ENCODE measurements around the gene ADD1.
"Not testable (repeated sequence)": the region's sequence is repeated elsewhere in the genome, so short reads cannot be mapped to it uniquely, and the experiment has no call there.

Gene ADD1

DNA sequence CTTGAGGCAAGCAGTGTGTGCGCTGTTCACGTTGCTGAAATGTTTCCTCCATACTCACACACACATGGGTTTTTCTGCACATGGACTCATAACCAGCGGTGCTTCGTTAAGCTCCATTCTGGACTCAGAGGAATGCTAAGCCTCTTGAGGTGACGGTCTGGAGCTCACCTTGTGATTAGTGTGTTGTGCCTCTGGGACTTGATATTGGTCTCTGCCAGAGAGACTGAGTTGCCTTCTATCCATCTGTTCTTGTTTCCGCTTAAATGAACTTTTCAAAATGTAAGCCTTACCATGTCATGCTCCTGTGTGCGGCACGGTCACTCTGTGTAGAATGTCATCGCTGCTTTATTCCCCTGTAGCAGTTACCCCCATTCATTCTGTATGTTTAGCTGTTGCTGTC, 42.5 kb downstream of the ADD1 start:
- DNase-seq (ENCODE audit: low spot score) = no peak

DNA sequence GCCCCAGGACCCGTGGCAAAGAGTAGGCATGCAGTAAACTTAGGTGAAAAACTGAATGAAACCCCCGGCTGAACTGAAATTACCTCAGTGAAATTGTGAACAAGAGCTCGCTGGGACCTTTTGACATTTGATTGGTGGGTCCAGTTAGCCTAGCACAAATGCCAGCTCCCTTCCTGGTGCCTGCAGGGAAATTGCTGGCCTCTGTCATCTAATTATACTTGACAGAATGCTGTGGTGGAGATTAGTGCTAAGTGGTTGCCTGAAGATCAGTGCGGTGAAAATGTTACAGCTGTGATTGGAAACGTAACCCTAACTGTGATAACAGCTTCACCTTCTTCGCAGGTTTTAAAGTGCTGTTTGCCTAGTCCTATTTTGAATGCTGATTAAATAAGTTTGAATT, 43.0 kb downstream of the ADD1 start:
- DNase-seq (ENCODE audit: low spot score) = no peak

DNA sequence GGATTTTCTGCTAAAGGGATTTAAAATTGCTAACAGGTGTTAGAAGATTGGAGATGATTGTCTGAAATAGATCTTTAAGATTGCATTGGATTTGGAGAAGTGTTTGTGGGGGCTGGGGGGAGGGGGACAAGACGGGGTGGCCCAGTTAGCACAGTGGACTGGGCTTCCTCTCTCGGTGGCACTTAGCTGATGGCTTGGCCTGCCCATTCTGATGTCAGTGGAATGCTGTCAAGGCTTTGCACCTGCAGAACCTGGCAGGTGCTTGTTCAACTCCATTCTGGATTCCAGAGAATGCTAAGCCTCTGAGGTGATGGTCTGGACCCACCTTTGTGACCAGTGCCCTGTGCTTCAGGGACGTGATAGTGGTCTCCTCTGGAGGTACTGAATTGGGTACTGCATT, 43.7 kb downstream of the ADD1 start:
- no peak for DNase-seq (ENCODE audit: low spot score)

DNA sequence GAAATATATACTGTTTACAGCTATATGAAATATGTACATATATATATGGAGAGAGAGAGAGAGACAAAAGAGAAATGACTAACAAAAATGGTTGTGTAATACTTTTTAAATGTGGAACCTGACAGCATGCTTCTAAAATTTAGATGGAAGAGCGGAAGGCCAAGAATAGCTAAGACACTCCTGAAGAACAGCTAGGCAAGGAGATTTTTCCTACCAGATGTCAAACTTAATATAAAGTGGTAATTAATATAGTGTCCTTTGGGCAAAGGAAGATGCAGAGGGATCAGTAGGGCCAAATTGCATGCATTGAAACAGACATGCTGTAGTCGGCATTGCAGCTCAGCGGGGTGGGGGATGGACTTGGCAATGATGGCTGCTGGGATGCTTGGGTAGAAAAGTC, 45.2 kb downstream of the ADD1 start:
- DNase-seq (ENCODE audit: low spot score) = no peak

DNA sequence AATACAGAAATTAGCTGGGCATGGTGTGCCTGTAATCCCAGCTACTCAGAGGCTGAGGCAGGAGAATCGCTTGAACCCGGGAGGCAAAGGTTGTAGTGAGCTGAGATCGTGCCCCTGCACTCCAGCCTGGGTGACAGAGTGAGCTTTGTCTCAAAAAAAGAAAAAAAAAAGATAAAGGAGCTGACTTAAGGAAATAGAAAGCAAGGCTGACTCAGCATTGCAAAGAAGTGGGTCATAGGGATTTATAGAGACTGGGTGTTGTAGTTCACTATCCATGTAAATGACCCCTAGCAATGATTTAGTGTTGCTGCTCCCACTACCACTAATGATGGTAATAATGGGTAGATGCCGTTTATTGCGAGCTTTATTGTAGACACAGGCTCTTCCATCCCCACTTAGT, 47.6 kb downstream of the ADD1 start:
- DNase-seq (ENCODE audit: low spot score) = no peak

DNA sequence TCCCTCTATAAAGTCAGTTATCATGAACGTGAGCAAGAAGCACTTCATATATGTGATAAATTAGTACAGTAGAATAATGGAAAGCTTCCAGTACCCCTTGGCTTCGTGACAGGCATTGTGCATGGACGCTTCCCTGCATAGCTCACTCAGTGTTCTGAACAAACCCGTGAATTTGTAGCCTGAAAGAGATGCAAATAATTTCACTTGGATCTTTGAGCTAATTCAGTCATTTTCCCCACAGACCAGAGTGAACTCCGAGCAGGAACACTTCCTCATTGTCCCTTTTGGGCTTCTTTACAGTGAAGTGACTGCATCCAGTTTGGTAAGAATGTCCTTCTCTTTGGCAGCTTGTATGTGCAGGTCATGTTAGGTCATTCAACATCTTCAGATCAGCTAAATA, 50.1 kb downstream of the ADD1 start:
- DNase-seq (ENCODE audit: low spot score) = no peak

DNA sequence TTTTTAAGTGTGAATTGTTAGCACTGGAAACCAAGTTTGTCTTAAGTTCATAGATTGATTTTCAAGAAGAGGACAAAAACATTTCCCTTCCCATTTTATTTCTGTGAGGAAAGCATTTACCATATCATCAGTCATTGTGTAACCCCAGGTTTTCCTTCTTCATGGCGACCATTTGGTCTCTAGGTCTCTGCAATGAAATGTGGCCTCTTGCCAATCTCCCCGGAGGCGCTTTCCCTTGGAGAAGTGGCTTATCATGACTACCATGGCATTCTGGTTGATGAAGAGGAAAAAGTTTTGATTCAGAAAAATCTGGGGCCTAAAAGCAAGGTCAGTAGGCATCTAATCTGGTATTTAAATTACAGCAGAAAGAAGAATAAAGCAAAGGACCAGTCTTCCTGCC, 54.4 kb downstream of the ADD1 start:
- no peak for DNase-seq (ENCODE audit: low spot score)

DNA sequence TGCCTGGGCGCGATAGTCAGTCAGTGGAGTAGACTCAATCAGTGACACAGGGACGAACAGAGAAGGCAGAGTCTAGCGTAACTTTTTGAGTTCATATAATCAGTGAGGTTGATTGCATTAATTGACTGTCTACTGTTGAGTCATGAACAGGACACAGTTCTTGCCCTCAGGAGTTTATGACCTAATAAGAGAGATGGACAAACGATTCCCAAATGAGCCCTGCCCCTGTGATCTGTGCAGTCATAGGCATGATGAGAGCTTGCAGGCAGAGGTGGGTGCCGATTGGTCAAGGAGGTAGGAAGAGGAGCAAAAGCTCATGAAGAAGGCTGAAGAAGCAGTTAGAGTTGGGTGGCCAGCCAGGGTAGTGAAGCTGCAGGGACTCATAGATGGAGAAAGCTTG, 57.1 kb downstream of the ADD1 start:
- no peak for DNase-seq (ENCODE audit: low spot score)

DNA sequence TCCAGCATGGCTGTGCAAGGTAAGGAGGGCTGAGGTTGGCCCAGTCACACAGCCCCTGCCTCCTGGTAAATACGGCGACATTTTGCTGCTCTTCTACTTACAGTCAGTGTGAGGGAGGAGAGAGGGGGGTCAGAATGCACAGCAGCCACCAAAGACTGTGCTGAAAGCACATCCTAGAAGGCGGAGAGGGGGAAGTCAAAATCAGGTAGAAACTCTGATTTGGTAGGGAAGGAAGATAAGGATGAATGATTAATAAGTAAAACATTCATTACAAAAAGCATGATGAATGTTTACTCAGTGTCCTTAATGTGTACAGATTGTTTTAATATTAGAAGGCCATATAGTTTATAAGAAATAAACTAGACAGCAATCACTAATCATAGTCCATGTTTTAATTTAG, 57.5 kb downstream of the ADD1 start:
- DNase-seq (ENCODE audit: low spot score) = no peak

DNA sequence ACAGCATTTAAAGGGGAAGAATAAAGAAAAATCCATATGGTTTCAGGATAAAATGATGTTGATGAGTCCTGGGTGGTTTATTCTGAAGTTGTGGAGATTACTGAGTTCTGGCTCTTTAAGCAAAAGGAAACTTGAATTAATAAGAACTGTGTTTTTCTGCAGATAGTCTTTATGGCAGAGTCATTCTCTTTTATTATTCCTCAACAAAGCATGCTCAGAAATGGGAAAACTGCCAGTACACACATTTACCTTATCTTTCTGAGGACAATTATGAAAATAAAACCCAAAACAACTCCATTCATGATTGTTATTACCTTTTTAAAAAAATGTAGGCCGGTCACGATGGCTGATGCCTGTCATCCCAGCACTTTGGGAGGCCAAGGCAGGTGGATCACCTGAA, 58.5 kb downstream of the ADD1 start:
- DNase-seq (ENCODE audit: low spot score) = no peak

DNA sequence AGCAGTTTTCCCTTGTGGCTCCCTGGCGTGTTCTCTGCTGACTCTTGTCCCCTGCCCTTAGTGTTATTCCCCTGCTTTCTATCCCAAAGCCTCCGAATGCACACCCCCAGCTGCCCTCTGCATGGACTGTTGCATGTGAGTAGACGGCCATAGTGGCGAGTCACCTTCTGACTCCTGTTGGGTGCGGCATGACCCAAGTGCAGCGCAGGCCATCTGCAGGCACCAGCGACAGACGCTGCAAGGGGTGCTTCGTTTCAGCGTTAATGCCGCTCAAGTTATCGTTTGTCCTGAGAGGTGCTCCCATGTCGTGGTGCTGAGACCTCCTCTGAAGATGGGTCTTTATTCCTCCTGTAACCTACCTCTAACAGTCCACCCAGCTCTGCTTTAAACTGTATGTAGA, 61.9 kb downstream of the ADD1 start:
- no peak for DNase-seq (ENCODE audit: low spot score)

DNA sequence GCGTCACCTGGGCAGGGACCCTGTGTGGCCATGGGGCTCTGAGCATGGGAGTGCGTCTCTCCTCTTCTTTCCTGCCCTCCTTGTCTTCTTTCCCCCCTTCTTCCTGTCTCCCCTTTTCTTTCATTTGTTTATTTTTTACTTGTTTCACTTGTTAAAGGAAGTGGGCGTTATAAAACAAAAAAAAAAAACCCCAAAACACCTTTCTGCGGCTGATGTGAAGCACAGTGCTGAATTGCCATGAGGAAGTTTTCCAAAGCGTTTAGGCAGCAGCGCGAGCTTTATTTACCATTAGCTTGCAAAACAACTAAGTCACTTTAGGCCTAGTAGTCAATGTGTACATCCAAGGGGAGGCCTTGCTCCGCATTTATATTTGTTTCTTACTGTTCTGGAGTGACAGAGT, 62.6 kb downstream of the ADD1 start:
- DNase-seq (ENCODE audit: low spot score) = no peak

DNA sequence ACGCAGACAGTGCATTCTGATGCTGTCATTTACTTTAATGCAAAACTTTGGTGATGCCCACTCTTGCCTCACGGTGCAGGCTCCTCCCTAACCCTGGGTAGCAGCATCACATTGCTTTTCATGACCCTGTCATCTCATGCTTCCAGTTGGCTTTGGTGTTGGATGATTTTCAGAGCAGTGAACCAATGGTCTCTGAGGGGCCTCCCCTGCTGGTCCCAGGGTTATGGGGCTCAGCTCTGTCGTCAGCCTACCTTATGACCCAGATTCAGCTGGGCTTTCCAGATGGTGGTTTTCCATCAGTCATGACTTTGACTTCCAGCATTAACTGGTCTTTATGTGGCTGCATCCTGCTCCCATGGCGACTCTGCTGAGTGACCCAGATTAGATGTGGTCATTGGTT, 63.6 kb downstream of the ADD1 start:
- DNase-seq (ENCODE audit: low spot score) = no peak

DNA sequence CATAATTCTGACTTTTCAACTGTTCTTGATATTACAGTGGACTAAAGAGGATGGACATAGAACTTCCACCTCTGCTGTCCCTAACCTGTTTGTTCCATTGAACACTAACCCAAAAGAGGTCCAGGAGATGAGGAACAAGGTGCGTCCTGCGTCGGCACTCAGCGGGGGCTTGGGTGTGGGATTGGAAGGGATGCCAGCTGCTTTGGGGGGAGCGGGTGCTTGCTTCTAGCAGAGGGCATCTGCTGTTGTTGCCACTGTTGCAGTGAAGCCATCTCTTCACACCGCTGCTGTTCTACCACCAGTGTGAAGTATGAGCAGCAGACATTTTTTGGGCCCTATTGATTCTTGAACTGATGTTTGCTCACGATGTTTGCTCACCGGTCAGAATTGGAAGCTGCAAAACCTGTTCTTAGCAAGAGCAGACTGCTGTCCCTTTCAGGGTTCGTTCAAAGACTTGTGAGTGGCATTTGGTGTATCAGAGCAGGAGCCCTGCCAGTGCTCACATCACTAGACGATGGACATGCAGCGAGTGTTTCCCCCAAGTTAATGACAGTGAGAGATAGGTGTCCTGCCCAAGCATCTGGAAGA, 64.2 kb downstream of the ADD1 start:
- no peak for DNase-seq (ENCODE audit: low spot score)

DNA sequence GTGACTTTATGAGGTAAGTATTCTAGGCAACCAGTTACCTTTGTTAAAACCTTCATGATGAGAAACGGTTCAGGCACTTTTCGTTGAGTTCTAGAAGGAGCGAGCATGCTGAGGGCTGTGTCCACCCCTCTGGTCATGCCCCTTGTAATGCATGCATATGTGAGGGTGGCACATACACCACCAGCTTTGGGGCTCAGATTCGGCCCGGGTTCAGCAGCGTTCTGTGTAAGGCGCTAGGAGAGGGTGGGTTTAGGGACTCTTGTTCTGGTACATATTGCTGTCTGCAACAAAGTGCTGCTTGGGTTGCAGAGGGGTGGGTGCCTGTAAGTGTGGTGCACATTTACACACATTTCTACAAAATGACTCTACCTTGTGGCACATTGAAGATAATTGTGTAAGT, 65.0 kb downstream of the ADD1 start:
- no peak for DNase-seq (ENCODE audit: low spot score)

DNA sequence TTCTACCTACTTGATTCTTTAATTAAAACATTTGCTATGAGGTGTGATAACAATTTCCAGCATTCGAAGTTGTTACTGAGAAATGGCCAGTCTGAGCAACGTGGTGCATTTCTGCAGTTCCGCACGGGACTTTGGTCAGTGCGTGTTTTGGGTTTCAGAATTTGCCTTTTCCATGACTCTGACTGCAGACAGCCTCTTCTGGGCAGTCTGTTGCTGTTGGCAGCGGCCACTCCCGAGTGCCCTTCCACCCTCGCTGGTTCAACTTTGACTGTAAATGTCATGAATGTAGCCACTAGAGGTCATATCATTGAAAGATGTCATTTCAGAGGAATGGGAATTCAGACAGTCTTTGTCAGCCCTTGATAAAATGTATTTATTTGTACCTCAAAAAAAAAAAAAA, 65.9 kb downstream of the ADD1 start:
- no peak for DNase-seq (ENCODE audit: low spot score)

DNA sequence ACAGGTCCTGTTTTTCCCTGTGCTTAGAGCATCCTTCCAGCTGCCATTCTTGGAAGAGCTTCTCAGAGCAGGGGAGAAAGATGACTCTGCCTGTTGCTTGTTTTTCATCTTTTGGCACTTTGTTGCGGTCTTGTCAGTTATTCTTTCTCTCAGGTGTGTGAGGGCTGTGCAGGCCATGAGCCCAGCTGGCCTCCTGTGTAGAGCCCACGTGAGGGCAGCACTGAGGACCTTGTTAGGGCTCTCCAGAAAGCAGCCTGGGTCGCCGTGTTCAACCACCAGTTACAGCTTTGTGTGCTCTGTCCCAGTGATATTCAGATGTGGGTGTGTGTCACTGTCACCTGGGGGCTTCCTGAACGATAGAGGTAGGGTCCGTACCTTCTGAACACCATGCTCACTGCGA, 66.8 kb downstream of the ADD1 start:
- no peak for DNase-seq (ENCODE audit: low spot score)

DNA sequence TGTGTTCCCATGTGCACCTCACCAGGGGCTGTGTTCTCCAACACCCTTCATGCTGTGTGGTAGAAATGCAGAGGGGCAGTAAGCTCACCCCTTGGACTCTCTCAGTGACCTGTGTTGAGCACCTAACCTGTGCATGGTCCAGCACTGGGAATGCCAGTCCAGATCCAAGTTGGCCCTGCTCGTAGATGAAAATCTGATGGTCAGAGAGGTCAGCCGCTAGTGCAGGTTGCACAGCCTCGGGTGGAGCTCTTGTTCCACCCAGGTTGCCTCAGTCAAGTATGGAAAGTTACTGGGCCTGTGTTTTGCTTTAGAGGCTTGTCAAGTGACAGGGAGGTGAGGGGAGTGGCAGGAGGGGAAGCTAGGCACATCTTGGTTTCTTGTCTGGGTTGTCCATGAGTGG, 68.2 kb downstream of the ADD1 start:
- no peak for DNase-seq (ENCODE audit: low spot score)

DNA sequence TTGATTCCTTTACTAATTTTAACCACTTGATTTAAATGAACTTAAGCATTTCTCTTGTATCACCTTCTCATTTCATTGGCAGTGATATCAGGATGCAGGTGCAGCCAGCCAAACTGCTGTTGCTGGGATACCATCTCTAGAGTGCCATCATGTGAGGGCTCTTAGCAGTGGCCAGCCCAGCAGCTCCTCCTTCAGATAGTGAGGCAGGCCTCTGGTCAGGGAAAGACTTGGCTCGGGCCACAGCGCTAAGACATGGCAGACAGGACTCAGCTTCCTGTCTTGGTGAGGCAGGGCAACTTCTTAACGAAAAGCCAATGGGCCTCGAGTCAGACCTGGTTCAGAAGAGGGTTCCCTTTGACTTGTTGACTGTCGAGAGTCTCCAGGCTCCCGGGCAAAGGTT, 69.5 kb downstream of the ADD1 start:
- no peak for DNase-seq (ENCODE audit: low spot score)

DNA sequence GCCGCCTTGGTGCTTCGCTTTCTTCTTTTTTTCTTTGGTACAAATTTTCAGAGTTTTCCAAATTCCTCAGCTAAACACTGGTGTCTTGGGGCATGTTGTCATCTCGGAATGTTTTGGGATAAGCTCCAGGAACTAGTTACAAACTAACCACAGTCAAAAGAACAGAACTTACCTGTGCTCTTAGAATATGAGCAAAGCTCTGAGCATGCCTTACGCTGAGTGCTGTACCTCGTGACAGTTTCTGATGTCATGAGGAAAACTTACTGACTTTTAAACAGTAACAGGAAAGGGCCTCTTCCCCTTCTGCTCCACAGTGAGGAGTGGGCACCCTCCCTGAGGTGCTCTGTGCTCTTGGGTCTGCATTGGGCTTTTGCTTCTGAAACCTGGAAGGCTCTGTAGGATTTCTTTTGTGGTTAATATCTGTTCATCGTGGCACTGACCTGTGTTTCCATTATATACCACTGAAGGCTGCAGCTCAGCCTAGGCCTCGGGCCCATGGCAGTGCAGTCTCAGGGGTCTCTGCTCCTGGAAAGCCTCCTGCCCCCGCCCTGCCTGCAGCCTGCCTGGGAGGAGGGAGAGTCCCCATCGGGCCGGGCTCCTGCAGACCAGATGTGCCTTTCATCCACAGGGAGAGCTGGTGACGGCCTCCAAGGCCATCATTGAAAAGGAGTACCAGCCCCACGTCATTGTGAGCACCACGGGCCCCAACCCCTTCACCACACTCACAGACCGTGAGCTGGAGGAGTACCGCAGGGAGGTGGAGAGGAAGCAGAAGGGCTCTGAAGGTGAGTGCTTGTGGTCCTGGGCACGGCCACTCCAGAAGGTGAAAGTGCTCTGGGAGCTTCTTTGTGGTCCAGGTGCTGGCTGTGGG, 70.8 kb downstream of the ADD1 start:
- no peak for DNase-seq (ENCODE audit: low spot score)

DNA sequence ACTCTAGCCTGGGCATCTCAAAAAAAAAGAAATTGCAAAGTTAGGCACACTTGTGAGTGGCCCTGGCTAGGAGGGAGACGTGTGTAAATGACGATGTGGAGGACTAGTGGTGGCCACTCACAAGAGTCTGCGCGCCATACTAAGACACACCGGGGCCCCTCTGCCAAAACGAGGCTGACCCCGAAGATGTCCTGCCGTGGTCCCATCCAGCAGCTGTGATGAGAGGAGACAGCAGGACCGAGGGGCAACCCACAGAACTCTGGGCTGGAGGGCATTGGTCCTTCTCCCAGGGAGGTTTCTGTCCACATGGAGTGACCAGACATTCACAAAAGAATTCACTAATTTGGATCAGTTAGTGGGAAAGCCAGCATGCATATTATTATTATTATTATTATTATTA, 72.1 kb downstream of the ADD1 start:
- DNase-seq (ENCODE audit: low spot score) = no peak

DNA sequence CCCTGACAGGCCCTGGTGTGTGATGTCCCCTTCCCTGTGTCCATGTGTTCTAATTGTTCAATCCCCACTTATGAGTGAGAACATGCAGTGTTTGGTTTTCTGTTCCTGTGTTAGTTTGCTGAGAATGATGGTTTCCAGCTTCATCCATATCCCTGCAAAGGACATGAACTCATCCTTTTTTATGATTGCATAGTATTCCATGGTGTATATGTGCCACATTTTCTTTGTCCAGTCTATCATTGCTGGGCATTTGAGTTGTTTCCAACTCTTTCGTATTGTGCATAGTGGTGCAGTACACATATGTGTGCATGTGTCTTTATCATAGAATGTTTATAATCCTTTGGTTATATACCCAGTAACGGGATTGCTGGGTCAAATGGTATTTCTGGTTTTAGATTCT, 73.1 kb downstream of the ADD1 start:
- DNase-seq (ENCODE audit: low spot score) = not testable (repeated sequence)

DNA sequence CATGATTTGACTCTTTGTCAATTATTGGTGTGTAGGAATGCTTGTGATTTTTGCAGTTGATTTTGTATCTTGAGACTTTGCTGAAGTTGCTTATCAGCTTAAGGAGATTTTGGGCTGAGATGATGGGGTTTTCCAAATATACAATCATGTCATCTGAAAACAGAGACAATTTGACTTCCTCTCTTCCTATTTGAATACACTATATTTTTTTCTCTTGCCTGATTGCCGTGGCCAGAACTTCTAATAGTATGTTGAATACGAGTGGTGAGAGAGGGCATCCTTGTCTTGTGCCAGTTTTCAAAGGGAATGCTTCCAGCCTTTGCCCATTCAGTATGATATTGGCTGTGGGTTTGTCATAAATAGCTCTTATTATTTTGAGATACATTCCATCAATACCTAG, 74.7 kb downstream of the ADD1 start:
- DNase-seq (ENCODE audit: low spot score) = not testable (repeated sequence)

DNA sequence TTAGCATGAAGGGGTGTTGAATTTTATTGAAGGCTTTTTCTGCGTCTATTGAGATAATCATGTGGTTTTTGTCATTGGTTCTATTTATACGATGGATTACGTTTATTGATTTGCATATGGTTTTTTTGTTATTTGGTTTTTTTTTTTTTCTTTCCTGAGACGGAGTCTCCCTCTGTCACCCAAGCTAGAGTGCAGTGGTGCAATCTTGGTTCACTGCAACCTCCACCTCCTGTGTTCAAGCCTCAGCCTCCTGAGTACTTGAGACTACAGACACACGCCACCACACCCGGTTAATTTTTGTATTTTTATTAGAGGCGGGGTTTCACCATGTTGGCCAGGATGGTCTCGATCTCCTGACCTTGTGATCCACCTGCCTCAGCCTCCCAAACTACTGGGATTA, 75.1 kb downstream of the ADD1 start:
- DNase-seq (ENCODE audit: low spot score) = not testable (repeated sequence)
